ENCODE data around the gene ELOVL6. TPM values are rescaled to one million over a fixed set of nuclear protein-coding genes. Genes with fewer than 3 reads are reported as not detected.
A peak's percentile ranks its signal among the peaks of the same experiment; 100 is the strongest.

The ELOVL6 gene
- total and polyA plus RNA-seq, 9 of the 15 experiments (the other 6 are each of a cell fraction or from before 2014, with no cell fraction given), result 18.3 to 82.6 (median 46.0) TPM

DNA sequence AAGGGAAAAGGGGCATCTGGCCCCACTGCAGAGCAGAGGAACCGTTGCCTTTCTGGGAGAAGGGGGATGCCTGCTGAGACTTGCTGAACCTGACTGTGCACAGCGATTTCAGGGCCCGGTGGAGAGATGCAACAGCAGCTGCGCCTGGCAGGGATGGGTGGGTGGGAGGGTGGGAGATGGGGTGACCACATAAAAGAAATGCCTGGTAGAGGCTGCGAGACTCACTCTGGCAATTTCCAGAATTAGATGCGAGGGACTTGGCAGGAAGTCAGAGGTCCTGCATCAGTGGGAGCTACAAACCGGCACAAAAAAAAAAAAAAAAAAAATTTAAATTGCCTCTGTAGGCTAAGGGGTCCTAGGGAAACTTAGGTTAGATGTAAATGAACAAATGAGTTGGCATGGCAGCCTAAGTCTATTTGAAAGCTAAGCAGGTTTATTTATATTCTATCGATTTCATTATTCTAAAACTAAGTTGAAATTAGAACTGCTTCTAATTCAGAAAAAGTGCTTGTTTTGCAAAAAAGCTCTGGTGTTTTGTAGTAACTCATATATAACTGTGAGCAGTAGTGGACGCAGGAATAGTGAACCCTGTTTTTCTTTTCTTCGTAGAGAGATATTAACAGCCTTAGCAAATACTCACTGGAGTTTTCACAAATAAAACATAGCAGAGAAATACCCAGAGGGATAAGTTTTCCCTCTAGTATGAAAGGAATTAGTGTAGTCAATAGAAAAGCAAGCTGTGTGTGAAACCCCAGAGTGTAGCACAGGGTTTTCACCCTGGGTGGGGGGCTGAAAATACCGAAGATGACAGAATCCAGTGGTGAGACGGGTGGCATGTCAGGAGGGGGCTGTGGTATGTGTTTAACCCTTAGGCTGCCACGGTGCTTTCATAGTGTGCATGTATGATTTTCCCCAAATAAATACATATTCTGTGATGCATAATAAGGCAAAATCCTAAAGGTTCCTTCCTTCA is 155.6 kb downstream of the ELOVL6 start:
- H2AFZ ChIP-seq (ENCODE audit: low read depth, low read length), result no peak overlapping the region
- H3K9me1 ChIP-seq (ENCODE audit: control insufficient read depth, insufficient read depth, low read length), result no peaks in the 10 kb centered on the region
- no peak overlapping the region for H3K27ac ChIP-seq (ENCODE audit: extremely low read depth, low read depth, low read length)
- no peak overlapping the region for H3K9ac ChIP-seq (ENCODE audit: insufficient read depth in 1 of 2, low read depth in 2 of 2, low read length in 2 of 2)
- no peak overlapping the region for H3K4me2 ChIP-seq (ENCODE audit: insufficient read depth, low read length)
- no peaks in the 10 kb centered on the region for H3K79me2 ChIP-seq (ENCODE audit: control insufficient read depth, insufficient read depth, low read length)
- intact Hi-C loops (cut with micrococcal nuclease), result no loop called here
- 5% methylated on average over 8 of the region's 13 CpGs for WGBS (ENCODE audit: insufficient coverage, low coverage, missing lambda C conversion rate)
- H3K9me3 ChIP-seq (replicated peaks; ENCODE audit: control insufficient read depth, insufficient read depth, low read depth, low read length), result no peaks in the 10 kb centered on the region
- no peaks in the 10 kb centered on the region for H3K4me1 ChIP-seq (replicated peaks in 1 of 2; ENCODE audit: control insufficient read depth in 2 of 2, insufficient read depth in 2 of 2, low read length in 2 of 2)
- H3K4me3 ChIP-seq, result no peak overlapping the region
- ATAC-seq (peak; percentile 25; the same call in 2 of the 3 replicates), DNase-seq (ENCODE audit: extremely low read depth in 1 of 4, low spot score in 3 of 4) (no peak), FAIRE-seq (no peak)
- H3K36me3 ChIP-seq (ENCODE audit: control insufficient read depth, insufficient read depth, low read length), result peaks cover 4% of the 10 kb centered on the region; the same call in 1 of the 3 replicates
- CTCF ChIA-PET (ENCODE audit: low intra/inter-chr PET ratio), result interaction anchor here (0.6 kb wide), 1 partner anchor 476 kb away, joined by 5 read pairs; no protein-coding TSS in a partner anchor
- TF ChIP-seq ZNF140 (CRISPR knock-in tag; IDR thresholded peaks at IDR 0.05), result no peak
- TF ChIP-seq MAFF (IDR thresholded peaks at IDR 0.05; ENCODE audit: low read length), result peak; percentile 17; the same call in 1 of the 2 replicates
- peak; percentile 78 for TF ChIP-seq ZNF316 (IDR thresholded peaks at IDR 0.05)
- TF ChIP-seq ZNF347 (CRISPR knock-in tag; IDR thresholded peaks at IDR 0.05; ENCODE audit: low read depth), result no peak
- TF ChIP-seq MAFK (IDR thresholded peaks at IDR 0.05; ENCODE audit: low read length), result peak; percentile 21; the same call in 1 of the 2 replicates
- TF ChIP-seq ZNF41 (CRISPR knock-in tag; conservative IDR thresholded peaks at IDR 0.05), result no peak
- TF ChIP-seq, protein P1, sequence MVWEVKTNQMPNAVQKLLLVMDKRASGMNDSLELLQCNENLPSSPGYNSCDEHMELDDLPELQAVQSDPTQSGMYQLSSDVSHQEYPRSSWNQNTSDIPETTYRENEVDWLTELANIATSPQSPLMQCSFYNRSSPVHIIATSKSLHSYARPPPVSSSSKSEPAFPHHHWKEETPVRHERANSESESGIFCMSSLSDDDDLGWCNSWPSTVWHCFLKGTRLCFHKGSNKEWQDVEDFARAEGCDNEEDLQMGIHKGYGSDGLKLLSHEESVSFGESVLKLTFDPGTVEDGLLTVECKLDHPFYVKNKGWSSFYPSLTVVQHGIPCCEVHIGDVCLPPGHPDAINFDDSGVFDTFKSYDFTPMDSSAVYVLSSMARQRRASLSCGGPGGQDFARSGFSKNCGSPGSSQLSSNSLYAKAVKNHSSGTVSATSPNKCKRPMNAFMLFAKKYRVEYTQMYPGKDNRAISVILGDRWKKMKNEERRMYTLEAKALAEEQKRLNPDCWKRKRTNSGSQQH (CRISPR knock-in tag; IDR thresholded peaks at IDR 0.05), result no peak
- peak; percentile 51; the same call in 1 of the 2 replicates for TF ChIP-seq C11orf30 (IDR thresholded peaks at IDR 0.05; ENCODE audit: low read depth)
- no peak for TF ChIP-seq SIN3B (IDR thresholded peaks at IDR 0.05; ENCODE audit: low read depth)
- no peak for TF ChIP-seq NR2F6 (CRISPR knock-in tag; IDR thresholded peaks at IDR 0.05)
- no peak for TF ChIP-seq GATAD2B (IDR thresholded peaks at IDR 0.05; ENCODE audit: borderline replicate concordance)
- no peak for TF ChIP-seq ZC3H4 (CRISPR knock-in tag; IDR thresholded peaks at IDR 0.05; ENCODE audit: borderline replicate concordance)
- peak; percentile 42; the same call in 1 of the 2 replicates for TF ChIP-seq MAFG (tag; conservative IDR thresholded peaks at IDR 0.05)
- POLR2A ChIA-PET, result interaction anchor here (0.5 to 0.6 kb wide), 4 partner anchors 11 to 928 kb away, joined by 3 to 4 read pairs (median 3); no protein-coding TSS in a partner anchor
- in situ Hi-C loops (cut with MboI), result no loop called here
- H3K27me3 ChIP-seq (ENCODE audit: control insufficient read depth in 2 of 2, insufficient read depth in 2 of 2, low read length in 2 of 2), result peaks cover 7 to 11% of the 10 kb centered on the region in 2 experiments; a peak in 2 of 5 replicates
- H4K20me1 ChIP-seq (replicated peaks; ENCODE audit: control insufficient read depth, insufficient read depth, low read length), result no peaks in the 10 kb centered on the region
- BruUV-seq (replicated peaks), result no TSS peak
